HG03439 (cell line): ENCODE measurements around the gene CHID1.

Experiments
- ATAC-seq: cut with Tn5 transposase; IDR thresholded peaks from one replicate; pipeline ENCODE4 v1.9.1; 2021; ENCODE audit warnings: mild to moderate bottlenecking, moderate library complexity; ENCODE audit not compliant: unreplicated experiment

Gene CHID1

DNA sequence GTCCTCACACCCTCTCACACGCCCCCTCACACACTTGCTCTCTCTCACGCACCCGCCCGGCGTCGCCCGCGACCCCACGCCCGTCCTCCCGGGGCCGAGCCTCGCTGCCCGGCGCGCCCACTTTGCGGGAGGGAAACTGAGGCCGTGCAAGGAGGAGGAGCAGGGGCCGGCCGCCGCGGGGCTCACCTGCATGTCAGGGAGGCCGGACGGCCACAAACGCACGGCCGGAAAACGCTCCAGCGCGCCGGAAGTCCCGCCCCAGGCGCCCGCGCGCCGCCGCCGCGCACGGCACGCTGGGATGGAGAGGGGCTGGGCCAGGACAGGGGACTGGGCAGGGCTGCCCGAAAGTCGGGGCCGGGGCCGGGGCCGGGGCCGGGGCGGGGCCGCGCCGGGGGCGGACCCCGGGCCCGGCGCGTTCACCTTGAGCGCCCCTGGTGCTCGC lies at the start of gene CHID1:
Gene CHID1 (minus strand): TSS at position 222 of the 442 bp plus-strand sequence. CDS start 5,994 bp downstream, outside the sequence.
- ATAC-seq, result peak; percentile 71

GRCh38 chr11:959608-960007 lies 49.0 kb upstream of the CHID1 start:
- ATAC-seq, result no peak

DNA sequence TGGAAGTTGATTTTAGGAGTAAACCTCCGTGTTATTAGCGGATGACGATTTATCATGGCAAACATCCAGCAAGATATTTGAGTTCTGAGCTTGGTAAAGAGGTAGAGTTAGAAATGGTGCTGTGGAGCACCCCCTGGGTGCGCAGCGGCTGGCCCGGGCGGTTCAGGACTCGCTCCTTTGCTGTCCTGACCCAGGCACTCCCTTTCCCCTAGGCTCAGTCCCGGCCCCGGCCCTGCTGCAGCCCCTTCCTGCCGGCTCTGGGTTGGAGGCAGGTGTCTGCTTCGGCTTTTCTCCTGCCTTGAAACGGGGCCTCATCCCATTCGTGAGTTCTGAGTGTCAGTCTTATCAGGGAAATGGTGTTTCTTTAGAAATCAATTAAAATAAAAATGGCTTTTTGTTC lies 48.4 kb upstream of the CHID1 start:
- no peak for ATAC-seq

DNA sequence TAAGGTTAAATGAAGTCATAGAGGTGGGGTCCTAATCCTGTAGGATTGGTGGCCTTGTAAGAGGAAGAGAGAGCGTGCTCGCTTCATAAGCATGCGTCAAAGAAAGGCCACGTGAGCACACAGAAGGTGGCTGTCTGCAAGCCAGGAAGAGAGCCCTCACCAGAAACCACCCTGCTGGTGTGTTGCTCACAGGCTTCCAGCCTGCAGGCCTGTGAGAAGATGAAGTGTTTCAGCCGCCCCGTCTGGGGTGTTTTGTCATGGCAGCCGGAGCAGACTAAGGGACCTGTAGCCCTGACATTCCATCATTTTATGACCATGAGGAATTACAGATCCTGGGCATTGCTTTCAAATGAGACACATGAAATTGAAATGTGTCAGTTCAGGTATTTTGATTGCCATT lies 47.5 kb upstream of the CHID1 start:
- no peak for ATAC-seq

- no peak for ATAC-seq
Measured at GRCh38 chr11:957212-957920, 46.8 kb upstream of the CHID1 start.

DNA sequence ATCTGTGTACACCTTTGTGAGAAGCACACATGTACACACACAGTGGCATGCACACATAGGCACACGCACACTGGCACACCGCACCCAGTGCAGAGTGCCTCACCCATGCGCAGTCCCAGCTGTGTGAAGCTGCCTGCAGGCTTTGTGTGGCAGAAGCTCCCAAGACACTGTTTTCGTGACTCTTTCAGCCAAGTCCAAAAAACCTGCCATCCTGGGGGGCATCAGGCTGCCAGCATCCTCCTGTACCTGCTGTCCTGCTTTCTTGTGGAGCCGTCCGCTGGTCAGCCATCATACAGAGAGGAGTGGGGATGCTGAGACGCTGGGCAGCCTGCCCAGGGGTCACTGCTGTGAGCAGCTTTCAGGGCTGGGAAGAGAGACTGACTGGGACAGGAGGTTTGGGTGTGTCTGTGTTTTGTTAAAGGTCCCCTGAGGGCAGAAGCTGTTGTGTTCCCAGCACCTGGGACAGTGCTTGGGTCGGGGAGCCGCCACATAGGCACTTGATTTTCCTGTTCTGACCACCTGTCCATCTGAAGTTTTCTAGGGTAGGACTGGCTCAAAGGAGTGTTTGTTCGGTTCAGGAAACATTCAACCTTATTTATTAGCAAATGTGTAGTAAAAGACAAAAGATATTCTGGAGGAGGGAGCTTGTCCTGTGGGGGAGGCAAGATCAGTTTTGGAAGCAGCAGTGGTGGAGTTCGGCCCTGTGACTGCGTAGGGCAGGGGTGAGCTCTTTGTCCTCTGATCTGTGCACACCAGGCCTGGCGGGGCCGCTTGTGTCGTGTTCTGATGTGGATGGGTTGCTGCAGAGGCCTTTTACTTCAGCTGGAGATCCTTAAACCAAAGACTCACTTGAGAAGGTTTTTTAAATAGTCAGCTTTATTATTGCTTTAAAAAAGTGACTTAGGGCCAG lies 44.8 kb upstream of the CHID1 start:
- ATAC-seq, result no peak

GRCh38 chr11:954392-955153 lies 44.0 kb upstream of the CHID1 start:
- no peak for ATAC-seq

- no peak for ATAC-seq
Measured at GRCh38 chr11:953512-953911, 42.9 kb upstream of the CHID1 start.

- ATAC-seq, result no peak
Measured at GRCh38 chr11:952406-953385, 42.1 kb upstream of the CHID1 start.

DNA sequence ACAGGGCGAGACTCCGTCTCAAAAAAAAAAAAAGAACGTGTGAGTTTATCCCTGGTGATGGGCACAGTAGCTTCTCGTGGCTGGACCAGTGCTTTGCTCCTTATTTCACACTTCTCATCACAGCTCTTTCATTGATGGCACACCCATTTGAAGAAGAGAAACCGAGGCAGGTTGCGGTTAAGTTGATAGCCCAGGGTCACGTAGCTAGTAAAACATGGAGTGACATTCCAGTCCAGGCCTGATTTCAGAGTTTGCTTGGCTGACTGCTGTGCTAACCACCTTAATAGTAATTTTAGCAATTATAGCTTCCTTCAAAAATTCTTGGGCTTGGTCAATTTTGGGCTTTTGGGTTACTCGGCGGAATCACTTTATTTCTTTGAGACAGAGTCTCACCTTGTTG lies 40.9 kb upstream of the CHID1 start:
- no peak for ATAC-seq

DNA sequence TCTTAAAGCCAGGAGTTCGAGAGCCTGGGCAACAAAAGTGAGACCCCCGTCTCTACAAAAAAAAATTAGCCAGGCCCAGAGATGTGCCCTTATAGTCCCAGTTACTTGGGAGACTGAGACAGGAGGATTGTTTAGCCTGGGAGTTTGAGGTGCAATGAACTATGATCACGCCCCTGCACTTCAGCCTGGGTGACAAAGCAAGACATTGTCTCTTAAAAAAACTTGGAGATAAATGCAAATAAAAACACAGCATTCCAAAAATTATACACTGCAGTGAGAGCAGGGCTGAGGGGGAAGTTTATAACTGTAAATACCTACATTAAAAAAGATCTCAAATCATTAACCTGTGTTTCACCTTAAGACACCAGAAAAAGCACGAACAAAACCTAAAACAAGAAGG lies 37.1 kb upstream of the CHID1 start:
- no peak for ATAC-seq

DNA sequence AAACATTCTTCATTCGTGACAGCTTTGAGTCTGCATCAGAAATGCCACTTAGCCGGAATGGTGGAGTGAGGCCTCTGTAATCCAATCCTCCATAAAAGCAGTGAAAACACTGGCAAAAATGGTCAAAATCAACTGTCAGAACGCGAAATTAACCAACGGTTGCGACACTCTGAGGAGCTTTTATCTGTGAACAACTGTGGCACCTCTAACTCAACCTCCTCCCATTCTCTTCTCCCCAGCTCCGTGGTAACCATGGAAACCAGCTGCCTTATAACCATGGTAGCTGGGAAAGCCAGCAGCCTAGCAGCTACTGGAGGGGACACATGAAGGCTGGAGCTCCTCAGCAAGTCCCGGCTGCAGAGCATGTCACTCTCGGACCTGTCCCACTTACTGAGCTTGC lies 35.4 kb upstream of the CHID1 start:
- ATAC-seq, result no peak

- no peak for ATAC-seq
Measured at GRCh38 chr11:944711-945470, 34.3 kb upstream of the CHID1 start.

DNA sequence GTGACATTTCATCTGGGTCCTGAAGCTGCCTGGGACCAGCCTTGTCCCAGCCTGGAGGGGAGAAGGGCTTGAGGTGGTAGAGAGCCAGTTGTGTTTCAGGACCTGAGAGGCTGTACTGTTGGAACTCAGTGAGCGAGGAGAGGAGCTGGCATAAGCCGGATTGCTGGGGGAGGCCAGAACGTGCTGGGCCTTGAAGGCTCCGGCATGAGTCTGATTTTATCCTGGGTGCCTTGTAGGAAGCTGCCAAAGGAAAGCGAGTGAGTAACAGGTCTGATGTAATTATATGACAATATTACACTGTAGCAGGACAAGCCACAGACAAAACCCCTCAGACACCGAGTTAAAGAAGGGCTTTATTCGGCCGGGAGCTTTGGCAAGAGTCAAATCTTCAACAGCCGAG lies 32.2 kb upstream of the CHID1 start:
- no peak for ATAC-seq

DNA sequence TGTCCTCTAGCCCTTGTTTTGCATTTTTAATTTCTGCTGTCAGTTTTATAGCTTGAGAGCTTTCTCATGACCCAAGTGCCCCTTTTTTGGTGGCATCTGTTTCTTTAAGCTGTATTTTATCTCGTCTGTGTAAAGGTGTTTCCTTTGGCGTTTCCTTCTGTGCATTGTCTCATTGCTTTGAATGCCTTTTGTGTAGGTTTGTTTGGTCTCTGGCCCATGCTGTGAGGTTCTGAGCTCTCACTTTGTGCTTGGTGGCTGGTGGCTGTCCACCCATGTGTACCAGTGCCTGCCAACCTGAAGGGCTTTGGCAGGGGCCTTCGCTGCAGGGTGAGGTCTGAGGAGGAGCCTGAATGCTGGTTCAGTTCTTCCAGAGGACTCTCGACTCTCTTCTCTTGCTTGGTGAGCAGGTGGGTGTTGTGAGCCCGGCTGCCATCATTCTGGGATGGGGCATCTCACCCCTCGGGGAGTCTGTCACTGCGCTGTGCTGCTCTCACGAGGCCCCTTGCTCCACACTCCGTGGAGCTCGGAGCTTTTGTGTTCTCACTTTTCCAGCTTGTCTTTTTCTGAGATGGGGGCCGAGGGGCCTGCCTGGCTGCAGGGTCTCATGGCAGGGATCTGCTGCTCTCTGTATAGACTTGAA lies 30.0 kb upstream of the CHID1 start:
- ATAC-seq, result no peak

DNA sequence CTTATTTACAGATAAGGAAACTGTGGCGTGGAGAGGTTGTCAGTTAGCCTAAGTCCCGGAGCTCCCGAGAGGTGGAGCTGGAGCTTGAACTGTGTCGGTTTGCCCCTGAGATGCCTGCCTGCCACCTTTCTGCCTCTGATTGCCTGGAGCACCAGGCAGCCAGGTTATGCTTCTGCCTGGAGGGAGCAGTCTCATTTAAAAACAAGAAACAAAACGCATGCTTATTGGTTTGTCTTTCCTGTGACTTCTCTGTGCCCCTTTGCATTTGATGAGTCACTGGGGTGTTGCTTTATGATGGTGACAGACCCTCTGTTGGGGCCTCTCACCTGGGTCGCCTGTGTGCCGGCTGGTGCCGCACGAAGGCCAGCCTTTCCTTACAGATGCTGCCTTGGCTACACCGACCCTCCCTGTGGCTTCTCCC lies 27.2 kb upstream of the CHID1 start:
- no peak for ATAC-seq

DNA sequence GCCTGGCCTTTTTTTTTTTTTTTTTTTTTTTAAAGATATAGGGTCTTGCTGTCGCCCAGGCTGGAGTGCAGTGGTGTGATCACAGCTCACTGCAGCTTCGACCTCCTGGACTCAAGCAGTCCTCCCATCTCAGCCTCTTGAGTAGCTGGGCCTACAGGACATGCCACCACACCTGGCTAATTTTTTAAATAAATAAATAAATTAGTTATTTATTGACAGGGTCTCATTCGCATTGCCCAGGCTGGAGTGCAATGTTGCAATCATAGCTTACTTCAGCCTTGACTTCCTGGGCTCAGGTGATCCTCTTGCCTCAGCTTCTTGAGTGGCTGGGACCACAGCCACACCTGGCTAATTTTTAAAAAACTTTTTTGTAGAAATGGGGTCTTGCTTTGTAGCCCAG lies 25.6 kb upstream of the CHID1 start:
- no peak for ATAC-seq

- no peak for ATAC-seq
Measured at GRCh38 chr11:934527-934926, 23.9 kb upstream of the CHID1 start.

DNA sequence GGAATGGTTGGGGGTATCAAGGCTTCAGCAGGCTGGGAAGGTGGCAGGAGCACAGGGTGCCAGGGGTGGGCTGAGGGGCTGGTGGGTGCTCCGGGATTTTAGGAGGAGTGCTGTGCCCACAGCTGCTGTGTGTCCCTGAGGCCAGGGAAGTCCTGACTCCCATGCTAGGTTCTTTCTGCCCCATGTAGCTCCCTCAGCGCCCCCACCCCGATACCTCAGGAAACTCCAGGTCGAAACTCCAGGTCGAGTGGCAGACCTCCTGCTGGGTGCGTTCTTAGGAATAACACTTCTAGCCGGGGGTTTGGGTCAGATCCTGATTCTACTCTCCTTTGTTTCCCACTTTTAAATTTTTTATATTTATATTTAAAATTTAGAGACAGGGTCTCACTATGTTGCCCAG lies 23.3 kb upstream of the CHID1 start:
- no peak for ATAC-seq
